Mononuclear cell (primary cell): ENCODE results near the gene PWWP2B. TPM values are rescaled to one million over a fixed set of nuclear protein-coding genes. Genes with fewer than 3 reads are reported as not detected.

ENCODE experiments used
- H3K27me3 ChIP-seq: 2 replicates; pipeline ENCODE4 v1.6.0; 2011; ENCODE audit warnings: low read length, control low read depth; ENCODE audit not compliant: insufficient read depth
- H3K4me1 ChIP-seq: 2 replicates; pipeline ENCODE4 v1.5.1; 2011; ENCODE audit warnings: mild to moderate bottlenecking, low read length, control low read depth; ENCODE audit not compliant: insufficient read depth
- H3K4me3 ChIP-seq: 2 replicates; pipeline ENCODE4 v1.5.1; 2011; ENCODE audit warnings: mild to moderate bottlenecking, low read length, moderate library complexity
- H3K9me3 ChIP-seq: 2 replicates; pipeline ENCODE4 v1.5.1; 2011; ENCODE audit warnings: low read depth, mild to moderate bottlenecking, control low read depth, low read length
- total RNA-seq: library from RNA; depleted of rRNA; stranded (reverse); fragments of >200 nt; gene quantifications from one replicate; pipeline ENCODE4 v1.2.3, GENCODE V29; 2012

The PWWP2B gene
- total RNA-seq, 1 donor: 17.9 TPM

DNA sequence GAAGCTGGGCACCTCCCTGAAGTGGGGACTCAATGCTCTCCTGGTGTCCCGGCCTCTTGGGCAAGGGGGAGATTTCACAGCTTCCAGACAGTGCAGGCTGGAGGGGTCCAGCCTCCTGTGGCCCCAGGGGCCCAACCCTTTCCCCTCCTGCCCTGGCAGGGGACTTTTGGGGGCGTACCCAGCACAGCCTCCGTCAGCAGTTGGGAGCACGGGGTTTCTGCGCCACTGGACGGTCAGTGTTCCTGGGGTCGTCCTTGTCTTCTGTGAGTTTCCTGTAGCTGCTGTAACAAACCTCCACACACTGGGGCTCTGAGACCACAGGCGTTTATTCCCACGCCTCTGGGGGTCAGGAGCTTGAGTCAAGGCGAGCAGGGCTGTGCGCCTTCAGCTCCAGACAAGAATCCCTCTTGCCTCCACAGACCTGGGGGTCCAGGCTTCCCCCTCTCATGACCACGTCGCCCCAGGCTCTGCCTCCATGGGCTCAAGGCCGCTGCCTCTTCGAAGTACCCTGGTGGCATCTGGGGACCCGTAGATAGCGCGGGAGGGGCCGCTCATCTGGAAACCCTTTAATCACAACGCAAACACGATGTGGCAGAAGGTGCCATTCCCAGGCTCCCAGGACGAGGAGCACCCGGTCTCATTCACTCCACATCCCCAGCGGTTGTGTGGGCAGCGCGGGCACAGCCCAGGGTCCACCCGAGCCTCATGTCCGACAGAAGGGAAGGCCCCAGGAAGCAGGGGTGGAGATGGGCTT, 14.0 kb downstream of the PWWP2B start:
- H3K4me3 ChIP-seq: no peak overlapping the region
- no peaks in the 10 kb centered on the region for H3K9me3 ChIP-seq
- peaks cover 58% of the 10 kb centered on the region for H3K4me1 ChIP-seq
- no peaks in the 10 kb centered on the region for H3K27me3 ChIP-seq

DNA sequence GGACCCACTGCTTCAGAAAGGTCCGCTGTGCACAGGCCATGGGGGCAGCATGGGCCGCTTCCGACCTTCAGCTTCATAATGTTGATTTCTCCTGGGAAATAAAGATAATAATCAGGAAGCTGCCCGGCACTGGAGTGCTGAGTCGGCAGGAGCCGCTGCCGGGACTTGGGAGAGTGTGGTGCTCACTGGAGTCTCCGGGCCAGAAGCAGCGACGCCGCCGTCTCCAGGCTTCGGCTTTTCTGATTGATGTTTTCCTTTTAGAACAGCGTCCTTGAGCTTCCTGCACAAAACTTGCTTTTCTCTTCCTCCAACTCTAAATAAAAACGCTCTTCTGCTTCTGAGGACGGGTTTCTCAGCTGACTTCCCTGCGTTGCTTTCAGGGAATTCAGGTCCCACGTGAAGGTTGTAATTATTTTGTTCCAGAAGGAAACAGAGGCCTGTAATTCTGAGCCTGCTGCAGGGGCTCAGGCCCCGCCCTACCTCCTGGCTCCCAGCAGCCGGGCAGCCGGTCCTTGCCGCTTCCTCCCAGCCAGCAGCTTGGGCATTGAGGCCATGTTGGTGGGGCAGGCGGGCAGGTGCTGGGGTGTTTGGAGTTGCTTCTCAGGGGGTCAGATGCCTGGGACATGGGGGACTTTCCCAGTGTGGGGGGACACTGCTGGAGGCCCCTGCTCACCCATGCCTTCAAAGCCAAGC, 14.7 kb downstream of the PWWP2B start:
- Histone ChIP-seq H3K4me1 (peaks cover 66% of the 10 kb centered on the region), H3K27me3 (no peaks in the 10 kb centered on the region), H3K9me3 (no peaks in the 10 kb centered on the region), H3K4me3 (no peak overlapping the region)

GRCh38 chr10:132412316-132413192, 15.6 kb downstream of the PWWP2B start:
- Histone ChIP-seq H3K4me3 (no peak overlapping the region), H3K4me1 (peaks cover 68% of the 10 kb centered on the region), H3K9me3 (no peaks in the 10 kb centered on the region), H3K27me3 (no peaks in the 10 kb centered on the region)

- H3K4me3 ChIP-seq: no peak overlapping the region
- H3K4me1 ChIP-seq: peaks cover 68% of the 10 kb centered on the region
- H3K9me3 ChIP-seq: no peaks in the 10 kb centered on the region
- H3K27me3 ChIP-seq: no peaks in the 10 kb centered on the region
These were observed 16.5 kb downstream of the PWWP2B start for GRCh38 chr10:132413226-132414205.

DNA sequence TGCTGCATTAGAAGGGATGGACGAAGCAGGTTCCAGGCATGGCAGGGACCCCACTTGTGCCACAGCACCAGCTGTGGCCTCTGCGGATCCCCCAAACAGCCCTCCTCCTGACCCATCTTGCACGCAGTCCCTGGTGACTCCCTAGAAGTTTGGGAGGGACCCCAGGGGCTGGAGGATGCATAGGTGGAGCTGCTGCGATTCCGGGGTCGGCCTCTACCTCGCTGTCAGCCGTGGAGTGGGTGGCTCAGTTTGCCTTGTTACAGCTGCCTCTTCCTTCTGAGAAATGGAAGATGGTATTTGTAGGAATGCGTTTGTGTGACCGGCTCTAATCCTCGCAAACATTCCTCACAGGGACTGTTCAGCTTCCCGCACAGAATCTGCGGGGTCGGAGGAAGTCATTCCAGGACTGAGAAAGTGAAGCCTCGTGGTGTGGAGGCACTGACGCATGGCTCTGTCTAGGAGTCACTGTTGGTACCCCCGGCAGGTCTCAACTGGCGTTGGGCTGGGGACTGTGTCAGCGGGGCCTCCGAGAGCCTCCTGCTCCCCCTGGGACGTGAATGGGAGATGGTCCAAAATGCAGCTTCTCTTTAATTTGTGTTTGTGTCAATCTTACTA, 17.5 kb downstream of the PWWP2B start:
- H3K4me1 ChIP-seq: peaks cover 67% of the 10 kb centered on the region
- H3K4me3 ChIP-seq: no peak overlapping the region
- no peaks in the 10 kb centered on the region for H3K27me3 ChIP-seq
- no peaks in the 10 kb centered on the region for H3K9me3 ChIP-seq

DNA sequence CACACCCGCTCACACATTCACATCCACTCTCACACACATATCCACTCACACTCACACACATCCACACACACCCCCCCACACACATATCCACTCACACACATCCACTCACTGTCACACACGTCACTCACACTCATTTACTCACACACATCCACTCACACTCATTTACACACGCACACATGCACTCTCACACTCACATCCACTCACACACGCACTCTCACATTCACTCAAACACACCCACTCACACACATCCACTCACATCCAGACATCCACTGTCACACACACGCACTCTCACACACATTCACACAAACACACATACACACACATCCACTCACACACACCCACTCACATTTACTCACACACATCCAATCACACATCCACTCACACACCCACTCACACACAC, 18.3 kb downstream of the PWWP2B start:
- Histone ChIP-seq H3K27me3 (no peaks in the 10 kb centered on the region), H3K4me3 (no peak overlapping the region), H3K9me3 (no peaks in the 10 kb centered on the region), H3K4me1 (peaks cover 74% of the 10 kb centered on the region)

GRCh38 chr10:132415956-132416355, 19.0 kb downstream of the PWWP2B start:
- Histone ChIP-seq H3K4me3 (no peak overlapping the region), H3K9me3 (no peaks in the 10 kb centered on the region), H3K4me1 (peaks cover 75% of the 10 kb centered on the region), H3K27me3 (no peaks in the 10 kb centered on the region)

- Histone ChIP-seq H3K27me3 (no peaks in the 10 kb centered on the region), H3K4me3 (no peak overlapping the region), H3K9me3 (no peaks in the 10 kb centered on the region), H3K4me1 (peaks cover 75% of the 10 kb centered on the region)
These were observed 19.7 kb downstream of the PWWP2B start for GRCh38 chr10:132416566-132417256.

DNA sequence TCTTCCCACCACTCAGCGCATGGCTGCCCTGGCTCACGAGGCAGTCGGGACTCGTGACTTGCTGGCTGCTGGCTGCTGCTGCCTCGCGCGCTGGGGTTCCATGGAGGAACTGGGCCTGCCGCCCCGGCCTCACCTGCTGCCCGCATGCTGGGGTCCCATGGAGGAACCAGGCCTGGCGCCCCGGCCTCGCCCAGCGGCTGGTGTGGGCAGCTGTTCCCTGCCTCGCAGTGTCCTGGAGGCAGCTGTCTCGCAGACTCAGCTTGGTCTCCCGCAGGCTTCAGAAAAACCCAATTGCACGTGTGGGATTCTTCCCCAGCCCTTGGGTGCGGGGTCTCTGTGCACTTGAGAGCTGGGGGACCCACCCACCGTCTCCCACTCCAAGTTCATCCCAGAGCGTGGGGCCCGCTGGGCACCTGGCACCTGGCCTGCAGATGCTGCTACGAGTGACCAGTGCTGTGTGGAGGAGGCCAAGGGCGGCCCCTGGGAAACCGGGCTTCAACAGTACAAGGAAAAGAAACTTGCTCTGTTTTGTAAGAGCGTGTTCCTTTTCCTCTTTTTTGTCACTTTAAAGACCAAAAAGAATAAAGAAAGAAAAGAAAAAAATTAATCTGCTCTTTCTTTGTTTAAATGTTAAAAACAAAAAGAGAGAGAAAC, 20.4 kb downstream of the PWWP2B start:
- Histone ChIP-seq H3K4me3 (no peak overlapping the region), H3K4me1 (peaks cover 75% of the 10 kb centered on the region), H3K9me3 (no peaks in the 10 kb centered on the region), H3K27me3 (no peaks in the 10 kb centered on the region)

- no peak overlapping the region for H3K4me3 ChIP-seq
- no peaks in the 10 kb centered on the region for H3K9me3 ChIP-seq
- H3K4me1 ChIP-seq: peaks cover 75% of the 10 kb centered on the region
- no peaks in the 10 kb centered on the region for H3K27me3 ChIP-seq
These were observed 21.0 kb downstream of the PWWP2B start for GRCh38 chr10:132417957-132418441.

DNA sequence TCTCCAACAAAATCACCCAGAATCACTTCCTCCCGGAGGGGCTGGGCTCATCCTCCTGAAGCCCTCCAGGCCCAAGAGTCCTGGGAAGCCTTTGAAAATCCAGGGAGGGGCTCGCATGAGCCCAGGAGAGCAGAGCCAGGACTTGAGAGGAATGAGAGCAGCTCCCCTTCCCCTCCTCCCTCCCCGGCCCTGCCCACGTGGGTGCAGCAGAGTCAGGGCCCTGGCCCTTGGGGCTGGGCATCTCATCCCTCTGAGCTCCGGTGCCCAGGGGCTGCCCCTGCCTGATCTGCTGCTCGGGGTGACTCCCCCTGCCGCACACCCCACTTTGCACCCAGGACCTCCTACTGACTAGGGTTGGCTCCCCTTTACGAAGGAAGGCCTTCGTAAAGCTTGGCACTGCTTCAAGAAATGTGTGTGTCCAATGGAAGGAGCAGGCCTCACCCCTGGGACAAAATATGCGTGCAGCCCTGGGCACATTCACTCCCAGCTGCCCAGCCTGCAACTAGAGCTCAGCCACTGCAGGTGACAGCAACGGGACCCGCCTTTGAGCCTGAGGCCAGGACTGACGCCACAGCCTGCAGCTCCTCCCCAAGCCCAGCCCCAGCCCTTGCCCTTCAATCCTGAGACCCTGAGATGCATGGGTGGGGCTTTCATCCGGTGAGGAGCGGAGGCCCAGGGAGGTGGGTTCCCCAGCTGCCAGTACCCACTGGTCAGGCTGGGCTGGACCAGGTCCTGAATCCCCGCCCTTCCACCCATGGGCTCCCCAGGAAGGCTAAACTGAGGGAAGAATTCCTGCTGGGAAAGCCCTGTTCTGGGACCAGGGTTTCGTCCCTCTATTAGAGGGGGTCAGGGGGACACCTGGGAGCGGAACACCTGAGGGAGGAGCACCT, 21.8 kb downstream of the PWWP2B start:
- Histone ChIP-seq H3K9me3 (no peaks in the 10 kb centered on the region), H3K4me1 (peaks cover 78% of the 10 kb centered on the region), H3K4me3 (no peak overlapping the region), H3K27me3 (no peaks in the 10 kb centered on the region)
